ENCODE measurements around the gene EFCAB11.

The EFCAB11 gene

DNA sequence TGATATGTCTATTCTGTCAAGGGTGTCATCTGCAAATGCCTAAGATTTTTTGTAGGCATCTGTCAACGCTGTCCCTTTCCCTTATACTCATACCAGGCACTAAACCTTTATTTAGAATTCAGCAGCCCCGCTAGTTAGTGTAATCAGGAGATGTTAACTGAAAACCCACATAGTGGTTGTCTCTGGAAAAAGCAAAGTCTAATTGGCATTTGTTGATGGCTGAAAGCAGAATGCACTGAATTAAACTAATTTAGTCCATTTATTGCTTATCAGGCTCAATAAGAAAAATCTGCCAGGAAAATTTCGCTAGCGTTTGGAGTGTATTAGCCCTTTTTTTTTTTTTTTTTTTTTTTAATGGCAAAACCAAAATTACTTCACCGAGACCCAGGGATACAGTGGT lies 35.7 kb upstream of the EFCAB11 start:
- H3K4me2 ChIP-seq (ENCODE audit: low read length), result no peak overlapping the region
- peaks cover 95% of the 10 kb centered on the region for H3K36me3 ChIP-seq (ENCODE audit: insufficient read depth, low read length)
- H3K9me2 ChIP-seq (ENCODE audit: low read depth, low read length), result no peaks in the 10 kb centered on the region
- H3K27me3 ChIP-seq (ENCODE audit: insufficient read depth, low read length), result no peaks in the 10 kb centered on the region
- H2AFZ ChIP-seq (ENCODE audit: low read length), result no peak overlapping the region
- H3K79me2 ChIP-seq (ENCODE audit: insufficient read depth, low read length), result no peaks in the 10 kb centered on the region
- no peaks in the 10 kb centered on the region for H3K4me1 ChIP-seq (ENCODE audit: insufficient read depth, low read length, severe bottlenecking)
- TF ChIP-seq, protein P1, sequence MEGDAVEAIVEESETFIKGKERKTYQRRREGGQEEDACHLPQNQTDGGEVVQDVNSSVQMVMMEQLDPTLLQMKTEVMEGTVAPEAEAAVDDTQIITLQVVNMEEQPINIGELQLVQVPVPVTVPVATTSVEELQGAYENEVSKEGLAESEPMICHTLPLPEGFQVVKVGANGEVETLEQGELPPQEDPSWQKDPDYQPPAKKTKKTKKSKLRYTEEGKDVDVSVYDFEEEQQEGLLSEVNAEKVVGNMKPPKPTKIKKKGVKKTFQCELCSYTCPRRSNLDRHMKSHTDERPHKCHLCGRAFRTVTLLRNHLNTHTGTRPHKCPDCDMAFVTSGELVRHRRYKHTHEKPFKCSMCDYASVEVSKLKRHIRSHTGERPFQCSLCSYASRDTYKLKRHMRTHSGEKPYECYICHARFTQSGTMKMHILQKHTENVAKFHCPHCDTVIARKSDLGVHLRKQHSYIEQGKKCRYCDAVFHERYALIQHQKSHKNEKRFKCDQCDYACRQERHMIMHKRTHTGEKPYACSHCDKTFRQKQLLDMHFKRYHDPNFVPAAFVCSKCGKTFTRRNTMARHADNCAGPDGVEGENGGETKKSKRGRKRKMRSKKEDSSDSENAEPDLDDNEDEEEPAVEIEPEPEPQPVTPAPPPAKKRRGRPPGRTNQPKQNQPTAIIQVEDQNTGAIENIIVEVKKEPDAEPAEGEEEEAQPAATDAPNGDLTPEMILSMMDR (IDR thresholded peaks at IDR 0.05; ENCODE audit: low read length), result no peak
- TF ChIP-seq EZH2 (IDR thresholded peaks at IDR 0.05; ENCODE audit: borderline replicate concordance, low read length), result no peak
- no peaks in the 10 kb centered on the region for H4K20me1 ChIP-seq (ENCODE audit: insufficient read depth, low read length)
- H3K27ac ChIP-seq (ENCODE audit: low read depth, low read length, poor library complexity, severe bottlenecking), result no peak overlapping the region
- H3F3A ChIP-seq (ENCODE audit: insufficient read depth, low read length), result no peaks in the 10 kb centered on the region
- H3K9me3 ChIP-seq (ENCODE audit: low read length), result no peaks in the 10 kb centered on the region
- H3K4me3 ChIP-seq (ENCODE audit: low read depth, low read length, poor library complexity, severe bottlenecking), result no peak overlapping the region
- H3K9ac ChIP-seq (ENCODE audit: low read length), result no peak overlapping the region

DNA sequence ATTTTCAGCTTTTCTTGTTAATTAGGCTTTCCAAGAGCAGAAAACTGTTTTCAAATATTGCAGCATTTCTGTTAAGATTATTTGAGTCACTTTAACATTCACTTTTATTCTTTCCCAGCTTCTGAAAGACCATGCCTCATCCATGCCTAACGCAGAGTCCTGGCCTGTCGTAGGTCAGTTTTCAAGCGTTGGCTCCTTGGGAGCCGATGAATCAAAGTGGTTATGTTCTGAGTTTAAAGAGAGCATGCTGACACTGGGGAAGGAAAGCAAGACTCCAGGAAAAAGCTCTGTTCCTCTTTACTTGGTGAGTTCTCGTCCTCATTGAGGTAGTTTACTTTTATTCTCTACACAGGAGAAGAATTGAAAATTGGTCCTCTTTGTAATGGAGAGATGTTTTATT lies 34.3 kb upstream of the EFCAB11 start:
- H3K4me1 ChIP-seq (ENCODE audit: insufficient read depth, low read length, severe bottlenecking), result no peaks in the 10 kb centered on the region
- no peak overlapping the region for H3K4me2 ChIP-seq (ENCODE audit: low read length)
- H3K9me2 ChIP-seq (ENCODE audit: low read depth, low read length), result no peaks in the 10 kb centered on the region
- H3K27ac ChIP-seq (ENCODE audit: low read depth, low read length, poor library complexity, severe bottlenecking), result no peak overlapping the region
- TF ChIP-seq EZH2 (IDR thresholded peaks at IDR 0.05; ENCODE audit: borderline replicate concordance, low read length), result no peak
- TF ChIP-seq, protein P1 (IDR thresholded peaks at IDR 0.05; ENCODE audit: low read length), result no peak
- H4K20me1 ChIP-seq (ENCODE audit: insufficient read depth, low read length), result no peaks in the 10 kb centered on the region
- no peaks in the 10 kb centered on the region for H3F3A ChIP-seq (ENCODE audit: insufficient read depth, low read length)
- H2AFZ ChIP-seq (ENCODE audit: low read length), result no peak overlapping the region
- no peak overlapping the region for H3K9ac ChIP-seq (ENCODE audit: low read length)
- H3K79me2 ChIP-seq (ENCODE audit: insufficient read depth, low read length), result no peaks in the 10 kb centered on the region
- H3K9me3 ChIP-seq (ENCODE audit: low read length), result no peaks in the 10 kb centered on the region
- no peak overlapping the region for H3K4me3 ChIP-seq (ENCODE audit: low read depth, low read length, poor library complexity, severe bottlenecking)
- H3K36me3 ChIP-seq (ENCODE audit: insufficient read depth, low read length), result peaks cover 93% of the 10 kb centered on the region
- H3K27me3 ChIP-seq (ENCODE audit: insufficient read depth, low read length), result no peaks in the 10 kb centered on the region

DNA sequence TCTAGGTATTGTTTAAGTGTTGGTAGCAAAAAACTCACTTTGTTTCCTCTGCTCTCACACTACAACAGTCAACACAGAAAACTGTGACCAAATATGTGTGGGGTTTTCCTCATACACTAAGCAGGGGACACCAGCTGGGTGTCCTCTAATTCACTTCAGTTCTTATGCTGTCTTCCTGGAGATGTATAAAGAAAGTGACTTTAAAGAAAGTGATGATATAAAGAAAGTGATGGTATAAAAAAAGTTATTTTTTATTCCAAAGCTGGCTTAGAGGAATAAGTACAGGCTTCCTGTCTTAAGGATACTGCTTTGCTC lies 32.6 kb upstream of the EFCAB11 start:
- Histone ChIP-seq H3K4me3 (ENCODE audit: low read depth, low read length, poor library complexity, severe bottlenecking) (no peak overlapping the region), H3K27me3 (ENCODE audit: insufficient read depth, low read length) (no peaks in the 10 kb centered on the region), H3K4me2 (ENCODE audit: low read length) (no peak overlapping the region), H3K9ac (ENCODE audit: low read length) (no peak overlapping the region), H3K9me2 (ENCODE audit: low read depth, low read length) (no peaks in the 10 kb centered on the region), H3K27ac (ENCODE audit: low read depth, low read length, poor library complexity, severe bottlenecking) (no peak overlapping the region), H4K20me1 (ENCODE audit: insufficient read depth, low read length) (no peaks in the 10 kb centered on the region), H3K4me1 (ENCODE audit: insufficient read depth, low read length, severe bottlenecking) (no peaks in the 10 kb centered on the region), H2AFZ (ENCODE audit: low read length) (no peak overlapping the region), H3K9me3 (ENCODE audit: low read length) (no peaks in the 10 kb centered on the region), H3K79me2 (ENCODE audit: insufficient read depth, low read length) (no peaks in the 10 kb centered on the region), H3K36me3 (ENCODE audit: insufficient read depth, low read length) (peaks cover 91% of the 10 kb centered on the region), H3F3A (ENCODE audit: insufficient read depth, low read length) (no peaks in the 10 kb centered on the region)
- no peak for TF ChIP-seq EZH2 (IDR thresholded peaks at IDR 0.05; ENCODE audit: borderline replicate concordance, low read length)

DNA sequence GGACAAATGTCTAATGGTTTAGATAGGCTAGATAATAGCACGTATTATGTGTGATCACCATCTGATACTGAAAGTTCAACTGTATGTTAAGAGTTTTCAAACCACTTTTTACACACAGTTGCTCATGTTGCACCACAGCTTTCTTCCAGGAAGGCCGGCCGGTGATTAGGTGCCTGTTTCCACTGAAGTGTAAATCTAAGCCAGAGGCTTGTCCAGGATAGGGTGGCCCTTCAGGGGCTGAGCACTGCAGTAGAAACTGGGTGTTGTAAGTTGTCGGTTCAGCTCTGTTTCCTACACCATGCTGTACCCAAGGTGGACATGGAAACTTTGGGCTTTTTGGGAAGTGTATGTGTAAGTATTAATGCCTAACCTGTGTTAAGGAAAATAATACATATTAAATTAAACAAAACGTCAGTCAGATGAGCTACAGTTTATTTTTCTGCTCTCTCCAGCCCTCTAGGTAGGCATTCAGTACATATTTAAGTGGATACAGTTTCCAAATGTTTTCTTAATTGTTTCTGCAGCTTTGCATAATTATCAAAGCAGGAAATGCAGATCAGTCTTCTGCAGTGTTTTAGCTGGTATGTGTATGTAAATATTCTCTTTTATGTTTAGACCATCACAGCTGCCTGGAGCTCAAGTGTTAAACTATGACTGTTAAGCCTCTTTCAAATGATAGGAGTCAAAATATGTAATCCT lies 32.1 kb upstream of the EFCAB11 start:
- TF ChIP-seq, protein P1 (IDR thresholded peaks at IDR 0.05; ENCODE audit: low read length), result no peak
- TF ChIP-seq EZH2 (IDR thresholded peaks at IDR 0.05; ENCODE audit: borderline replicate concordance, low read length), result no peak

More for the DNA sequence above, 32.1 kb upstream of the EFCAB11 start:
- Histone ChIP-seq H3K9ac (ENCODE audit: low read length) (no peak overlapping the region), H3K27me3 (ENCODE audit: insufficient read depth, low read length) (no peaks in the 10 kb centered on the region), H3K36me3 (ENCODE audit: insufficient read depth, low read length) (peaks cover 93% of the 10 kb centered on the region), H3K4me2 (ENCODE audit: low read length) (no peak overlapping the region), H3K9me3 (ENCODE audit: low read length) (no peaks in the 10 kb centered on the region), H3K9me2 (ENCODE audit: low read depth, low read length) (no peaks in the 10 kb centered on the region), H4K20me1 (ENCODE audit: insufficient read depth, low read length) (no peaks in the 10 kb centered on the region), H2AFZ (ENCODE audit: low read length) (no peak overlapping the region), H3K27ac (ENCODE audit: low read depth, low read length, poor library complexity, severe bottlenecking) (no peak overlapping the region), H3K4me1 (ENCODE audit: insufficient read depth, low read length, severe bottlenecking) (no peaks in the 10 kb centered on the region), H3K79me2 (ENCODE audit: insufficient read depth, low read length) (no peaks in the 10 kb centered on the region), H3F3A (ENCODE audit: insufficient read depth, low read length) (no peaks in the 10 kb centered on the region), H3K4me3 (ENCODE audit: low read depth, low read length, poor library complexity, severe bottlenecking) (no peak overlapping the region)
